Neural crest cell (in vitro differentiated cells): ENCODE measurements around the gene FOXP4. TPM values are rescaled to one million over a fixed set of nuclear protein-coding genes. Genes with fewer than 3 reads are reported as not detected.

Experiments
- DNase-seq: peaks from one replicate; pipeline ENCODE4 v3.0.0; 2021; ENCODE audit warnings: low read depth, mixed read lengths, low spot score
- H3K27ac Mint-ChIP-seq: one replicate; pipeline ENCODE4 v1.8.0; 2021; ENCODE audit warnings: mild to moderate bottlenecking, mixed read lengths; ENCODE audit not compliant: unreplicated experiment
- H3K27me3 Mint-ChIP-seq: 2 replicates; pipeline ENCODE4 v1.8.0; 2021; ENCODE audit warnings: low read depth, mild to moderate bottlenecking, mixed read lengths
- H3K36me3 Mint-ChIP-seq: 2 replicates; pipeline ENCODE4 v1.8.0; 2021; ENCODE audit warnings: low read depth, mild to moderate bottlenecking, mixed read lengths
- H3K4me1 Mint-ChIP-seq: 2 replicates; pipeline ENCODE4 v1.8.0; 2021; ENCODE audit warnings: mixed read lengths
- H3K4me3 Mint-ChIP-seq: one replicate; pipeline ENCODE4 v1.8.0; 2021; ENCODE audit warnings: mild to moderate bottlenecking, mixed read lengths
- H3K9me3 Mint-ChIP-seq: 2 replicates; pipeline ENCODE4 v1.8.0; 2021; ENCODE audit warnings: mixed read lengths
- CTCF ChIP-seq: fragments of 200-600 bp; sonication (generic); conservative IDR thresholded peaks from 2 replicates; pipeline ENCODE4 v1.5.0; 2021; ENCODE audit warnings: antibody characterized with exemption, mild to moderate bottlenecking
- total RNA-seq: library from RNA; stranded (reverse); gene quantifications from 2 replicates; pipeline ENCODE4 v1.2.1, GENCODE V29; 2021

FOXP4 gene
- total RNA-seq, 1 donor from 2014 or later = 57.9 TPM

GRCh38 chr6:41635365-41635764 lies 89.2 kb downstream of the FOXP4 start:
- peaks cover 62% of the 10 kb centered on the region for H3K27me3 Mint-ChIP-seq
- H3K9me3 Mint-ChIP-seq = no peaks in the 10 kb centered on the region
- H3K4me3 Mint-ChIP-seq = peak overlapping the region; percentile 57
- DNase-seq = no peak
- no peak overlapping the region for H3K27ac Mint-ChIP-seq
- no peaks in the 10 kb centered on the region for H3K36me3 Mint-ChIP-seq
- TF ChIP-seq CTCF = no peak
- peaks cover 34% of the 10 kb centered on the region for H3K4me1 Mint-ChIP-seq

GRCh38 chr6:41636833-41637193 lies 90.6 kb downstream of the FOXP4 start:
- Mint-ChIP-seq H3K4me3 (peak overlapping the region; percentile 68), H3K27me3 (peaks cover 62% of the 10 kb centered on the region), H3K36me3 (no peaks in the 10 kb centered on the region), H3K4me1 (peaks cover 41% of the 10 kb centered on the region), H3K9me3 (no peaks in the 10 kb centered on the region), H3K27ac (no peak overlapping the region)
- DNase-seq = no peak
- no peak for TF ChIP-seq CTCF

- TF ChIP-seq CTCF = no peak
- H3K27ac Mint-ChIP-seq = no peak overlapping the region
- H3K36me3 Mint-ChIP-seq = no peaks in the 10 kb centered on the region
- peaks cover 43% of the 10 kb centered on the region for H3K4me1 Mint-ChIP-seq
- H3K27me3 Mint-ChIP-seq = peaks cover 59% of the 10 kb centered on the region
- H3K9me3 Mint-ChIP-seq = no peaks in the 10 kb centered on the region
- H3K4me3 Mint-ChIP-seq = peak overlapping the region; percentile 93
- DNase-seq = peak; percentile 33
Observed at GRCh38 chr6:41637194-41638001, 91.2 kb downstream of the FOXP4 start.

GRCh38 chr6:41638002-41638934 lies 92.1 kb downstream of the FOXP4 start, which contains the start of gene MDFI:
MDFI (plus strand) TSS chr6:41638468; CDS start chr6:41638750, 282 bp downstream.
- peak; percentile 50 for DNase-seq

More at GRCh38 chr6:41638002-41638934, 92.1 kb downstream of the FOXP4 start, which contains the start of gene MDFI:
- TF ChIP-seq CTCF = no peak
- H3K4me1 Mint-ChIP-seq = peaks cover 51% of the 10 kb centered on the region
- H3K4me3 Mint-ChIP-seq = peak within 1 kb of the TSS; percentile 93
- peaks cover 51% of the 10 kb centered on the region for H3K27me3 Mint-ChIP-seq
- peak within 1 kb of the TSS; percentile 50 for H3K27ac Mint-ChIP-seq
- no peaks in the 10 kb centered on the region for H3K9me3 Mint-ChIP-seq
- no peaks in the 10 kb centered on the region for H3K36me3 Mint-ChIP-seq
